A549 (cell line): ENCODE measurements around the gene ZFHX3.

Source experiments
- TF ChIP-seq, protein P1 (sequence below): fragments of >200 bp; sonication (Bioruptor Twin); formaldehyde crosslinking; IDR thresholded peaks from 3 replicates; pipeline ENCODE4 v1.5.1; 2016
- TF ChIP-seq, protein P2 (sequence below): IDR thresholded peaks from 2 replicates; pipeline ENCODE4 v1.6.1; 2012

DNA sequence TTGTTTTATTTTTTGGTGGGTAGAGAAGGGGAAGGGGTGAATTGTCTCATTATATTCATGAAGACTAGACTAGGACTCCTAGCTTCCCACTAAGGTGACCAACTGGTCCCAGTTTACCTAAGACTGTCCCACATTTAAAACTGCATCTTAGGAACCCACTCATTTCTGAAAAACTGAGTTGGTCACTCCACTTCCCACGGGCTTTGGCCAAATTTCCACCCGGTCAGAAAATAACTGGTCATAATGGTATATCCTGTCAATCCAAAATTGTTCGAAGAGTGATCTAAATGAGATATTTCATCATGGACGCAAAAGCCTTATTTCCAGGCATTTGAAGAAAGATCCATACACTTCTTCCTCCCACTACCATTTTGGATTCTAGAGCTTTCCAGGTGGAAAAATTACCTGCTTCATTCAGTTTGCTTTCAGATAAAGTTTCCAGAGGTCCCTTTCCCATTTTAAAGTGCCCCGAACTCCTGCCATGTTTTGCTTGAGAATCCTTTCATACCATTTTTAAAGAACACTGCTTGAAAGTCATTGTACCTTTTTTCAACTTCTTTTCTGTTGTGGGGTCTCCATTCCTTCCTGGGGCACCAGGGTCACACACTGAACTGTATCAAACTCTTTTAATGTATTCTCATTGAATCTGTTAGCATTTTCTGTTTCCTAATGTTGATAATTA lies 21.8 kb upstream of the ZFHX3 start:
- TF ChIP-seq, protein P1, sequence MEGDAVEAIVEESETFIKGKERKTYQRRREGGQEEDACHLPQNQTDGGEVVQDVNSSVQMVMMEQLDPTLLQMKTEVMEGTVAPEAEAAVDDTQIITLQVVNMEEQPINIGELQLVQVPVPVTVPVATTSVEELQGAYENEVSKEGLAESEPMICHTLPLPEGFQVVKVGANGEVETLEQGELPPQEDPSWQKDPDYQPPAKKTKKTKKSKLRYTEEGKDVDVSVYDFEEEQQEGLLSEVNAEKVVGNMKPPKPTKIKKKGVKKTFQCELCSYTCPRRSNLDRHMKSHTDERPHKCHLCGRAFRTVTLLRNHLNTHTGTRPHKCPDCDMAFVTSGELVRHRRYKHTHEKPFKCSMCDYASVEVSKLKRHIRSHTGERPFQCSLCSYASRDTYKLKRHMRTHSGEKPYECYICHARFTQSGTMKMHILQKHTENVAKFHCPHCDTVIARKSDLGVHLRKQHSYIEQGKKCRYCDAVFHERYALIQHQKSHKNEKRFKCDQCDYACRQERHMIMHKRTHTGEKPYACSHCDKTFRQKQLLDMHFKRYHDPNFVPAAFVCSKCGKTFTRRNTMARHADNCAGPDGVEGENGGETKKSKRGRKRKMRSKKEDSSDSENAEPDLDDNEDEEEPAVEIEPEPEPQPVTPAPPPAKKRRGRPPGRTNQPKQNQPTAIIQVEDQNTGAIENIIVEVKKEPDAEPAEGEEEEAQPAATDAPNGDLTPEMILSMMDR, result no peak
- TF ChIP-seq, protein P2, sequence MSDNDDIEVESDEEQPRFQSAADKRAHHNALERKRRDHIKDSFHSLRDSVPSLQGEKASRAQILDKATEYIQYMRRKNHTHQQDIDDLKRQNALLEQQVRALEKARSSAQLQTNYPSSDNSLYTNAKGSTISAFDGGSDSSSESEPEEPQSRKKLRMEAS, result no peak
